GM23338 (cell line): ENCODE data around the gene EIF5A. TPM values are rescaled to one million over a fixed set of nuclear protein-coding genes. Genes with fewer than 3 reads are reported as not detected.

Experiments used
- CREB1 ChIP-seq: fragments of 250-450 bp; sonication (Bioruptor Pico); IDR thresholded peaks from 2 replicates; pipeline ENCODE4 v1.5.0; 2020; ENCODE audit warnings: low read depth, mild to moderate bottlenecking, moderate library complexity
- EZH2 ChIP-seq: fragments of 200-600 bp; sonication (generic); IDR thresholded peaks from one replicate; pipeline ENCODE4 v1.8.0; 2017; ENCODE audit warnings: antibody characterized with exemption, mild to moderate bottlenecking, low read depth; ENCODE audit not compliant: unreplicated experiment
- EZH2phosphoT487 ChIP-seq: fragments of 200-600 bp; sonication (generic); IDR thresholded peaks from one replicate; pipeline ENCODE4 v1.8.1; 2018; ENCODE audit warnings: antibody characterized with exemption; ENCODE audit not compliant: unreplicated experiment
- NANOG ChIP-seq: IDR thresholded peaks from 2 replicates; pipeline ENCODE4 v1.6.1; 2016; ENCODE audit warnings: antibody characterized with exemption, borderline replicate concordance
- STAT1 ChIP-seq: IDR thresholded peaks from one replicate; pipeline ENCODE4 v1.6.1; 2016; ENCODE audit warnings: antibody characterized with exemption; ENCODE audit not compliant: unreplicated experiment
- ZNF114 ChIP-seq: fragments of 250-450 bp; sonication (Bioruptor Pico); IDR thresholded peaks from 2 replicates; pipeline ENCODE4 v1.5.0; 2020; ENCODE audit warnings: mild to moderate bottlenecking, moderate library complexity
- ZNF331 ChIP-seq: fragments of 250-450 bp; sonication (Bioruptor Pico); IDR thresholded peaks from 2 replicates; pipeline ENCODE4 v1.5.0; 2020; ENCODE audit warnings: low read depth, mild to moderate bottlenecking, moderate library complexity
- polyA plus RNA-seq: library from polyadenylated mRNA; unstranded; fragments of >200 nt; fragmentation: Nextera tagmentation; extraction: Ambion mirVana; gene quantifications from 2 replicates; pipeline ENCODE4 v1.2.1, GENCODE V29; 2016
- total RNA-seq: library from RNA; depleted of rRNA; stranded (reverse); fragments of >200 nt; shearing (Covaris generic); gene quantifications from 2 replicates; pipeline ENCODE4 v1.2.3, GENCODE V29; 2014
- TF ChIP-seq, protein P1 (sequence below): fragments of 250-450 bp; sonication (Bioruptor Pico); IDR thresholded peaks from 2 replicates; pipeline ENCODE4 v1.5.0; 2020; ENCODE audit warnings: mild to moderate bottlenecking, moderate library complexity
- TF ChIP-seq, protein P2 (sequence below), 2 experiments: fragments of 200-600 bp in 1 of 2; sonication (generic) in 1 of 2; conservative IDR thresholded peaks; 2 replicates each; pipeline versions ENCODE4 v1.5.1 to v1.6.1; 2016 to 2017; ENCODE audit warnings: antibody characterized with exemption in 2 of 2, low read depth in 2 of 2, mild to moderate bottlenecking in 2 of 2, moderate library complexity in 1 of 2
- TF ChIP-seq, protein P3 (sequence below): IDR thresholded peaks from one replicate; pipeline ENCODE4 v1.6.1; 2018; ENCODE audit warnings: antibody characterized with exemption; ENCODE audit not compliant: unreplicated experiment

Gene EIF5A
- total and polyA plus RNA-seq, 2 experiments from 2014 or later: 833 to 1,562 TPM

DNA sequence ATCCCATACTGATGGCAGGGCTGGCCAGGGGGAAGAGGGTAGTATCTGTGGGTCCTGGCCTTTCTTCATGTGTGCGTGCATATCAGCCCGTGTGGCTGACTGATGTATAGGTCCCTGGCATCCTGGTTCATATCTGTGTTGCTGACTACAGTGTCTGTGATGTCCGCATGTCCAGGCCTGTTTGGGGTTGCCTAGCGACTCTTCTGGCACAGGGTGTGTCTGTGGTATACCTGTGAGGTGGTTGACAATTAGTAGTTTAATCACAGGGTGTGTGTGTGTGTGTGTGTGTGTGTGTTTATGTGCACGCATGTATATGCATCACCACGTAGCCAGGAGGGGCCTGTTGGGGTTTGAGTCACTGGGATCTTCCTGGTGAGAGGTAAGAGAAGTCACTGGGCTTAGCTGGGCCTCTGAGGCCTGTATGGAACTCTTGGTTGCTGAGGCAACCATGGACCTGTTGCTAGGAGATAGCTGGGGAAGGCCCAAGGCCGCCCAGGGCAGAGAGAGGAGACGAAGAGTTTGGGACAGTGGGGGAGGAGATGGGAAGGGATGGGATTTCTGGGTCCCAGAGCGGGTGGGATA is 46.9 kb downstream of the EIF5A start (continued):
- TF ChIP-seq, protein P1, sequence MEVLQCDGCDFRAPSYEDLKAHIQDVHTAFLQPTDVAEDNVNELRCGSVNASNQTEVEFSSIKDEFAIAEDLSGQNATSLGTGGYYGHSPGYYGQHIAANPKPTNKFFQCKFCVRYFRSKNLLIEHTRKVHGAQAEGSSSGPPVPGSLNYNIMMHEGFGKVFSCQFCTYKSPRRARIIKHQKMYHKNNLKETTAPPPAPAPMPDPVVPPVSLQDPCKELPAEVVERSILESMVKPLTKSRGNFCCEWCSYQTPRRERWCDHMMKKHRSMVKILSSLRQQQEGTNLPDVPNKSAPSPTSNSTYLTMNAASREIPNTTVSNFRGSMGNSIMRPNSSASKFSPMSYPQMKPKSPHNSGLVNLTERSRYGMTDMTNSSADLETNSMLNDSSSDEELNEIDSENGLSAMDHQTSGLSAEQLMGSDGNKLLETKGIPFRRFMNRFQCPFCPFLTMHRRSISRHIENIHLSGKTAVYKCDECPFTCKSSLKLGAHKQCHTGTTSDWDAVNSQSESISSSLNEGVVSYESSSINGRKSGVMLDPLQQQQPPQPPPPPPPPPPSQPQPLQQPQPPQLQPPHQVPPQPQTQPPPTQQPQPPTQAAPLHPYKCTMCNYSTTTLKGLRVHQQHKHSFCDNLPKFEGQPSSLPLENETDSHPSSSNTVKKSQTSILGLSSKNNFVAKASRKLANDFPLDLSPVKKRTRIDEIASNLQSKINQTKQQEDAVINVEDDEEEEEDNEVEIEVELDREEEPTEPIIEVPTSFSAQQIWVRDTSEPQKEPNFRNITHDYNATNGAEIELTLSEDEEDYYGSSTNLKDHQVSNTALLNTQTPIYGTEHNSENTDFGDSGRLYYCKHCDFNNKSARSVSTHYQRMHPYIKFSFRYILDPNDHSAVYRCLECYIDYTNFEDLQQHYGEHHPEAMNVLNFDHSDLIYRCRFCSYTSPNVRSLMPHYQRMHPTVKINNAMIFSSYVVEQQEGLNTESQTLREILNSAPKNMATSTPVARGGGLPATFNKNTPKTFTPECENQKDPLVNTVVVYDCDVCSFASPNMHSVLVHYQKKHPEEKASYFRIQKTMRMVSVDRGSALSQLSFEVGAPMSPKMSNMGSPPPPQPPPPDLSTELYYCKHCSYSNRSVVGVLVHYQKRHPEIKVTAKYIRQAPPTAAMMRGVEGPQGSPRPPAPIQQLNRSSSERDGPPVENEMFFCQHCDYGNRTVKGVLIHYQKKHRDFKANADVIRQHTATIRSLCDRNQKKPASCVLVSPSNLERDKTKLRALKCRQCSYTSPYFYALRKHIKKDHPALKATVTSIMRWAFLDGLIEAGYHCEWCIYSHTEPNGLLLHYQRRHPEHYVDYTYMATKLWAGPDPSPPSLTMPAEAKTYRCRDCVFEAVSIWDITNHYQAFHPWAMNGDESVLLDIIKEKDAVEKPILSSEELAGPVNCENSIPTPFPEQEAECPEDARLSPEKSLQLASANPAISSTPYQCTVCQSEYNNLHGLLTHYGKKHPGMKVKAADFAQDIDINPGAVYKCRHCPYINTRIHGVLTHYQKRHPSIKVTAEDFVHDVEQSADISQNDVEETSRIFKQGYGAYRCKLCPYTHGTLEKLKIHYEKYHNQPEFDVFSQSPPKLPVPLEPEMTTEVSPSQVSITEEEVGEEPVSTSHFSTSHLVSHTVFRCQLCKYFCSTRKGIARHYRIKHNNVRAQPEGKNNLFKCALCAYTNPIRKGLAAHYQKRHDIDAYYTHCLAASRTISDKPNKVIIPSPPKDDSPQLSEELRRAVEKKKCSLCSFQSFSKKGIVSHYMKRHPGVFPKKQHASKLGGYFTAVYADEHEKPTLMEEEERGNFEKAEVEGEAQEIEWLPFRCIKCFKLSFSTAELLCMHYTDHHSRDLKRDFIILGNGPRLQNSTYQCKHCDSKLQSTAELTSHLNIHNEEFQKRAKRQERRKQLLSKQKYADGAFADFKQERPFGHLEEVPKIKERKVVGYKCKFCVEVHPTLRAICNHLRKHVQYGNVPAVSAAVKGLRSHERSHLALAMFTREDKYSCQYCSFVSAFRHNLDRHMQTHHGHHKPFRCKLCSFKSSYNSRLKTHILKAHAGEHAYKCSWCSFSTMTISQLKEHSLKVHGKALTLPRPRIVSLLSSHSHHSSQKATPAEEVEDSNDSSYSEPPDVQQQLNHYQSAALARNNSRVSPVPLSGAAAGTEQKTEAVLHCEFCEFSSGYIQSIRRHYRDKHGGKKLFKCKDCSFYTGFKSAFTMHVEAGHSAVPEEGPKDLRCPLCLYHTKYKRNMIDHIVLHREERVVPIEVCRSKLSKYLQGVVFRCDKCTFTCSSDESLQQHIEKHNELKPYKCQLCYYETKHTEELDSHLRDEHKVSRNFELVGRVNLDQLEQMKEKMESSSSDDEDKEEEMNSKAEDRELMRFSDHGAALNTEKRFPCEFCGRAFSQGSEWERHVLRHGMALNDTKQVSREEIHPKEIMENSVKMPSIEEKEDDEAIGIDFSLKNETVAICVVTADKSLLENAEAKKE (CRISPR knock-in tag): no peak
- TF ChIP-seq CREB1 (CRISPR knock-in tag) (no peak), EZH2 (no peak), ZNF331 (CRISPR knock-in tag) (no peak), STAT1 (no peak), ZNF114 (no peak), EZH2phosphoT487 (no peak), NANOG (no peak)
- TF ChIP-seq, protein P2, sequence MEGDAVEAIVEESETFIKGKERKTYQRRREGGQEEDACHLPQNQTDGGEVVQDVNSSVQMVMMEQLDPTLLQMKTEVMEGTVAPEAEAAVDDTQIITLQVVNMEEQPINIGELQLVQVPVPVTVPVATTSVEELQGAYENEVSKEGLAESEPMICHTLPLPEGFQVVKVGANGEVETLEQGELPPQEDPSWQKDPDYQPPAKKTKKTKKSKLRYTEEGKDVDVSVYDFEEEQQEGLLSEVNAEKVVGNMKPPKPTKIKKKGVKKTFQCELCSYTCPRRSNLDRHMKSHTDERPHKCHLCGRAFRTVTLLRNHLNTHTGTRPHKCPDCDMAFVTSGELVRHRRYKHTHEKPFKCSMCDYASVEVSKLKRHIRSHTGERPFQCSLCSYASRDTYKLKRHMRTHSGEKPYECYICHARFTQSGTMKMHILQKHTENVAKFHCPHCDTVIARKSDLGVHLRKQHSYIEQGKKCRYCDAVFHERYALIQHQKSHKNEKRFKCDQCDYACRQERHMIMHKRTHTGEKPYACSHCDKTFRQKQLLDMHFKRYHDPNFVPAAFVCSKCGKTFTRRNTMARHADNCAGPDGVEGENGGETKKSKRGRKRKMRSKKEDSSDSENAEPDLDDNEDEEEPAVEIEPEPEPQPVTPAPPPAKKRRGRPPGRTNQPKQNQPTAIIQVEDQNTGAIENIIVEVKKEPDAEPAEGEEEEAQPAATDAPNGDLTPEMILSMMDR (conservative IDR thresholded peaks at IDR 0.05; ENCODE audit: low read depth in 2 of 2): no peak
- TF ChIP-seq, protein P3, sequence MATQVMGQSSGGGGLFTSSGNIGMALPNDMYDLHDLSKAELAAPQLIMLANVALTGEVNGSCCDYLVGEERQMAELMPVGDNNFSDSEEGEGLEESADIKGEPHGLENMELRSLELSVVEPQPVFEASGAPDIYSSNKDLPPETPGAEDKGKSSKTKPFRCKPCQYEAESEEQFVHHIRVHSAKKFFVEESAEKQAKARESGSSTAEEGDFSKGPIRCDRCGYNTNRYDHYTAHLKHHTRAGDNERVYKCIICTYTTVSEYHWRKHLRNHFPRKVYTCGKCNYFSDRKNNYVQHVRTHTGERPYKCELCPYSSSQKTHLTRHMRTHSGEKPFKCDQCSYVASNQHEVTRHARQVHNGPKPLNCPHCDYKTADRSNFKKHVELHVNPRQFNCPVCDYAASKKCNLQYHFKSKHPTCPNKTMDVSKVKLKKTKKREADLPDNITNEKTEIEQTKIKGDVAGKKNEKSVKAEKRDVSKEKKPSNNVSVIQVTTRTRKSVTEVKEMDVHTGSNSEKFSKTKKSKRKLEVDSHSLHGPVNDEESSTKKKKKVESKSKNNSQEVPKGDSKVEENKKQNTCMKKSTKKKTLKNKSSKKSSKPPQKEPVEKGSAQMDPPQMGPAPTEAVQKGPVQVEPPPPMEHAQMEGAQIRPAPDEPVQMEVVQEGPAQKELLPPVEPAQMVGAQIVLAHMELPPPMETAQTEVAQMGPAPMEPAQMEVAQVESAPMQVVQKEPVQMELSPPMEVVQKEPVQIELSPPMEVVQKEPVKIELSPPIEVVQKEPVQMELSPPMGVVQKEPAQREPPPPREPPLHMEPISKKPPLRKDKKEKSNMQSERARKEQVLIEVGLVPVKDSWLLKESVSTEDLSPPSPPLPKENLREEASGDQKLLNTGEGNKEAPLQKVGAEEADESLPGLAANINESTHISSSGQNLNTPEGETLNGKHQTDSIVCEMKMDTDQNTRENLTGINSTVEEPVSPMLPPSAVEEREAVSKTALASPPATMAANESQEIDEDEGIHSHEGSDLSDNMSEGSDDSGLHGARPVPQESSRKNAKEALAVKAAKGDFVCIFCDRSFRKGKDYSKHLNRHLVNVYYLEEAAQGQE: no peak
